Mesenteric fat pad (tissue), 1 donor: Measurements from ENCODE around the gene NKAIN2. TPM values are rescaled to one million over a fixed set of nuclear protein-coding genes. Genes with fewer than 3 reads are reported as not detected.

Experiments
- DNase-seq: peaks from one replicate; pipeline ENCODE4 v3.0.0-alpha.2; 2020; ENCODE audit warnings: low spot score
- total RNA-seq: library from RNA; stranded (reverse); fragmentation: NEBNext Ultra II Directional; extraction: Animal tissue kit (Norgen Biotek cat#: 25700); gene quantifications from one replicate; pipeline ENCODE4 v1.2.1, GENCODE V29; 2021
- donor health status: DM: yes; HTN: yes; CAD: no.

The NKAIN2 gene
- total RNA-seq, 1 donor from 2014 or later: 0.42 TPM

- DNase-seq: no peak
Measured at GRCh38 chr6:124742971-124743370, 939.3 kb downstream of the NKAIN2 start.

GRCh38 chr6:124743420-124743819, 939.8 kb downstream of the NKAIN2 start:
- DNase-seq: no peak

DNA sequence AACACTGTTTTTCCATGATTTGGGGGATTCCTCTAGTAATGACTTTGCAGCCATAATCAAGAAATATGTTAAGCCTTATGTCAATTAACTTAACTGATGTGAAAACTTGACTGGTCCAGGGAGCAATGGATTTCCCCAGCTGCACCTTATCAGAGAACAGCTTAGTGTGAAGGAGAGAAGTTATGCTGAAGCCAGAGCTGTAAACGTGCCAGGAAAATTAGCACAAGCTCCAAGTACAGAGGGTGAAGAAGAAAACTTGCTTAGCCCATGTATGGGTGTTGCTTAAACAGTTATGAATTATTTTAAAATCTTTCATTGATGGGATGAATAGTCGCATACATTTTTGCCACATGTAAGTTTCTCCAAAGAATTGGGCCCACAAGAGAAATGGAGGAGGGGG, 943.7 kb downstream of the NKAIN2 start:
- DNase-seq: no peak

DNA sequence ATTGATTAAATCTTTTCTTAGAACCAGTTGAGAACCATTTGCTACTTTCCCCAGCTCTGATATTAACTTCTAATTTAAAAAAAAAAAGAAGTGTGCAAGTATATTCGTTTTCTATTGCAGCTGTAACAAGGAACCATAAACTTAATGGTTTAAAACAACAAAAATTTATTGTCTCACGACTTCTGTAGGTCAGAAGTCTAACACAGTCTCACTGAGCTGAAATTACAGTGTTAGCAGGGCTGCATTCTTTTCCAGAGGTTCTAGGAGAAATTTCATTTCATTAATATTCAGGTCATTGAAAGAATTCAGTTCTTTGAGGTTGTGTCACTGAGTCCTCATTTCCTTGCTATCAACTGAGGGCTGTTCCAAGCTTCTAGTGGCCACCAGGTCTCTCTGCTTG, 945.1 kb downstream of the NKAIN2 start:
- no peak for DNase-seq

- DNase-seq: no peak
Measured at GRCh38 chr6:124753001-124753400, 949.3 kb downstream of the NKAIN2 start.

DNA sequence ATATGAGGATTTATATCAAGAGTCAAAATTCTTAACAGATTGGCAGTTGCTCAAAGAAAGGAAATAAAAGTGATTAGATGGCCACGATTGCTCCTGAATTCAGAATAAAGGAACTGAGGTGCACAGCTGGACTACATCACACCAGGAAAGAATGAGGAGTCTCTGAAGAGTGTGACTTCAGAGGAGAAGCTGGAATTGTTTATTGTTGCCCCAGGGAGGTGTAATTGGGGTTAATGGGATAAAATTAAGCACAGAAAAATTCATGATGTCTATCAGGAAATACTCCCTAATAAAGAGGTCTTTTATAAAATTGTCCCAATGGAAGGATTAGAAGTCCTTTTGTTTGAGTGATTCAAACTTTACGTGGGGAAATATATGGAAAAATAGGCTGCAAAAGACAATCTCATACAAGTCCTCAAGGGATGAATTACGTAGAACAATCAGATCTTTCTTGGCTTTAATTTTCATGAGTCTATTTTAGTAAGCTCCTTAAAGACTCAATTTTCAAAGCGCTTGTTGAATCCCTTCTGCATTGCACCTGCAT, 950.0 kb downstream of the NKAIN2 start:
- no peak for DNase-seq

GRCh38 chr6:124755321-124755720, 951.7 kb downstream of the NKAIN2 start:
- DNase-seq: no peak

- no peak for DNase-seq
Measured at GRCh38 chr6:124757560-124757959, 953.9 kb downstream of the NKAIN2 start.

DNA sequence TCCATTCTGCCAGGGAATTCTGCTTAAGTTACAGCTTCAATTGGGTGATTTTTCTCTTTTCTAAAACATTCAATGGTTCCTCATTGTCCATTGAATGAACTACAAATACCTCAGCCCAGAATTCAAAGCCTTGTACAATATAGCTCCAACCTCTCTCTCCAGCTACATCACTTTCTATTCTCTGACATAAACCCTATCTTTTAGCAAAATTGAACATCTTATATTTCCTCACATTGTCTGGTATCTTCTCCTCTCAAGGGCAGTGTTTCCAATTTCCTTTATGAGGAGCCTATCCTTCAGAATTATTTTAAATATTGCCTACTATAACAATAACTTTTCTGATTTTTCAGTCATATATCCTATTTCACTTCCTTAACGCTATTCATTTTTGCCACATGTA, 955.0 kb downstream of the NKAIN2 start:
- DNase-seq: no peak

- no peak for DNase-seq
Measured at GRCh38 chr6:124765280-124765679, 961.6 kb downstream of the NKAIN2 start.

DNA sequence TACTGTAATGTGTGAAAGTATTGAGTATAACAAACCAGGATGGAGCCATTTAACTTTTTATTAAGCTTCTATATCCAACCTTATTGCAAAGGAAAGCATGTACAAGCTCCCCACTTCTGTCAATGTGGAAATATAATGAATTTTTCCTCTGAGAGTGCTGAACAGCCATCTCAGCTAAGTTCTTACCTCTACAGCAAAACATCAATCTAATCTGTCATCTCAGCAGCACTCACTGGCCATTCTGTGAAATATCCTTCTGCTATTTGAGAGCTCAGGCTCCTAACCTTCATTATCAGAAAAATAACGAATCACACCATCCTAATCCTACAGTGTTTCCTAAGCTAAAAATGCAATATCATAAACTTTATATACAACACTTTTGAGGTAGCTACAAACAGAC, 964.6 kb downstream of the NKAIN2 start:
- no peak for DNase-seq

- no peak for DNase-seq
Measured at GRCh38 chr6:124769811-124770544, 966.3 kb downstream of the NKAIN2 start.

- no peak for DNase-seq
Measured at GRCh38 chr6:124770784-124771183, 967.1 kb downstream of the NKAIN2 start.

- DNase-seq: no peak
Measured at GRCh38 chr6:124772733-124773319, 969.2 kb downstream of the NKAIN2 start.

DNA sequence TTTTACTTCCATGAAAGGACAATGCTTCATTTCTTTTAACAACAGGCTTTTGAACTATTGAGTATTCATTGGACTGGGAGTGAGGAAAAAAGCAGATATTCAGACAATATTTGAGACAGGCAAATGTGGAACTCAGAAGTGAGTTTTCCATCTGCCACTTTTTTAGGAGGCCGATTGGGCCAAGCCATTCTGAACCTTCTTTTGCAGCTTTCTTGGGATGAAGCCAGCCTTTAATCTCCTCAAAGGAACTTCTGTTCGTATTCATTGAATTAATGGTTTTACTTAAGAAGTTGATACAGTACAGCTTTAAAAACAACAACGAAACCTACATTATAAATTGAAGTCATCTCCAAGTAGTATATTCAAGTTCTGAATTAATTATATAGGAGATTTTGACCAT, 971.5 kb downstream of the NKAIN2 start:
- DNase-seq: no peak

GRCh38 chr6:124777863-124778262, 974.2 kb downstream of the NKAIN2 start:
- DNase-seq: no peak

- no peak for DNase-seq
Measured at GRCh38 chr6:124780623-124781022, 977.0 kb downstream of the NKAIN2 start.

DNA sequence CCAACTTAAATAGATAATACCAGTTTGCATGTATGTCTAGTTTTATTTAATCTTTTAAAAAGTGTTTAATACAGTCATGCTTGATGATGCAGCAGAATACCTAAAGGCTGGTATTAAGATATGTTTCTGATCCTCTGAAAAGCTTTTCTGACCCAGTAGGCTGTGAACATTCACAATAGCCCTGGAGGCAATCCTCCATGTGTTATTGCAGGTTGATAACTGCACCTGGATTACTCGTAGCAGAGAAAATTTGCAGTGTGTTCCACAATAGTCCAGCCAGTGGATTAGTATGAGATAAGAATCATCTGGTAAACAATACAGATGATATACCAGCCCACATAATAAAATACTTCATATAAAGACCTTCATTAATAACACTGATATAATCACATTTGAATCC, 979.7 kb downstream of the NKAIN2 start:
- no peak for DNase-seq

DNA sequence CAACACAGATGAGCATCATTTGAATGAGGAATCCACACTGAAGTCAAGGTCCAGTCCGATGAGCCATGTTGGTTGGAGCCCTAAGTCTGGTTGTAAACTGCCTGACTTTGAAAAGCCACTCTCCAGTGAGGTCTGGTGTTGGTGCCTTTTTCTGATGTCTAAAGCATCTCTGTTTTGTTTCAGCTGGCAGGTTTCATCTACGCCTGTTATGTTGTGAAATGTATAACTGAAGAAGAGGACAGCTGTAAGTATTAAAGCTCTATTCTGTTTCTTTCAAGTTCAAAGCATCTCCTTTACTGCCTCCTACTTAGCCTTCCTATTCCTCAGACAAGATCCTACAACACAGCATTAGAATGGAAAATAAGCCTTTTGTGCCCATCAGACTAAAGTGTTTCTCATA, 987.5 kb downstream of the NKAIN2 start:
- no peak for DNase-seq

DNA sequence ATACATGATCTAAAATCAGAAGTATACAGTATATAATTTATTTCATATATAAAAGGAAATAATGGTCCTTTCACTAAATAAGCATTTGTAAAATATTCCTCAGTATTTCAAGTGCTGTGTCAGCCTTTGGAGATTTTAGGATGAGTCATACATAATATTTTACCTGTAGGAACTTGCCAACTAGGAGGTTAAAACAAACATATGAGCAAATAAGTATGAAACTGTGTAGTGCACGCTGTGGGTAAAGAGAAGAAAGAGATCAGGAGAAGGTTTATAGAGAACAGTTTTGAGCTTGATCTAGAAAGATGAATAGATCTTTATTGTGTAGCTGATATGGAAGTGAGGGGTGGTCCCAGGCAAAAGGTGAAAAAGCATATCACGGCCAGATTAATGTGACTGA, 988.7 kb downstream of the NKAIN2 start:
- DNase-seq: no peak

DNA sequence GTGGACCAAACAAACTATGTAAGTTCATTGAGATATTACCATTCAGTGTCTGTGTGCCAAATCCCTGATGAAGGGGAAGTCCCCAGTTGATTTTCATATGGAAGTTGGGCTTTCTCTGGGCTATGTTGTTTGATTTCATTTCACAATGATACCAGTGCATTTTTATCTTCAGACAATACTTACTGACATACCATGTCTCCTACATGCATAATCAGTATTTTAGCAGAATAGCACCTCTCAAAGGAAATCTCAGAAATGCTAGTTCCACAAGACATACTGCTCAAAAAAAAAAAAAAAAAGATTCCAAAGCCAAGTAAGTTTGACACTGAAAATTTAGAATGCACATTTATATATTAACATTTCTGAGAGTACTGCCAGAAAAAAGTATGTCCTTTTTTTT, 989.7 kb downstream of the NKAIN2 start:
- DNase-seq: no peak

- no peak for DNase-seq
Measured at GRCh38 chr6:124795643-124796463, 992.2 kb downstream of the NKAIN2 start.
